Measurements from ENCODE around the gene MRPL23.

MRPL23 gene

DNA sequence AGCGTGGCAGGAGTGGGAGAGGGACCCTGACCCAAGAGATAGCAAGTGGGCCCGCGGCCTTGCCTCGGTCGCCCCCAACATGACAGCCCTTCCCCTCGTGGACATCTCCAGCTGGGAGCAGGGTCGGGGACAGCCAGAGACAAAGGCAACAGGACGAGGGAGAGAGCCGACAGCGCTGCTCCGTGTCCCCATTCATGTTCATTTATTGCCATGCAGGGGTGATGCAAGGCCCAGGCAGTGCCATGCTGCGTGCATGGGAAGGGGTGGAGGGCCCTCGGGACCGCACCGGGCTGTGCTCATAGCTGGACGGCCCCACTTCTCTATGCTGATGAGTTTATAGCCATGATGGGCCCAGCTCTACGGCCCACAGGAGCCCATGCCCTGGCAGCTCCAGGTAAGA, 12.7 kb downstream of the MRPL23 start:
- DNase-seq = no peak

DNA sequence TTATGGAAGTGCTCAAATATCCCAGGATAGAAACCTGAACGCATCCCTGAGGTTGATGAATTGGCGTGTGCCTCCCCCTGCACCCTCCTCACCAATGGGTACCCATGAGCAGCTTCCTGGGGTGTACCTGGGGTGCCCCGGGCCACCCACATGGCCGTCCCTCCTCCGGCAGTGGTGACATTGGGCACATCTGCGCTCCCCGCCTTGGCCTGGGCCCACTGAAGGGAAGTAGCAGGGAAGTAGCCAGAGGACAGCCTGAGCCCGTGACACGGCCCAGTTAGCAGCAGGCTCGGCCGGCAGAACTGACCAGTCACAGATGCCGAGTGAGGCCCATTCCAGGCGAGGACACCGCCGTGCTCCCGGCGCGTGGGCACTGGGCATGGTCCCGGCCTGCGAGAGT, 16.7 kb downstream of the MRPL23 start:
- no peak for DNase-seq

DNA sequence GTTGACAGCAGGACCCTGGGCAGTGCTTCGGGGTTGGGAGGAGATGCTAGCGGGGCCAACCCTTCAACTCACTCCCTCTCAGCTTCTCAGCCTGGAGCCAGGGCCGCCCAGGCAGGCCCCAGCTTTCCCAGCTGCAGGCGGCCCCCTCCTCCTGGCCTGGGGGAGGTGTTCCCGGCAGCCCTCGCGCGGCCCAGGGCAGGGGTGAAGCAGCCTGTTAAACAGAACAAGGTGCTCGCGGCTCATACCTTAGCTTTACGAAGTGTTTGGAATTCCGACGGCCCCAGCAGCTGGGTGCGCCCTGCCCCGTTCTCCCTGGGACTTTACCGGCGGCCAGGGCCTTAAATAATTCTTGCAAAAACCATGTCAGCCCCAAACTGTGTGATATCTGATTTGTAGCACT, 17.2 kb downstream of the MRPL23 start:
- no peak for DNase-seq

DNA sequence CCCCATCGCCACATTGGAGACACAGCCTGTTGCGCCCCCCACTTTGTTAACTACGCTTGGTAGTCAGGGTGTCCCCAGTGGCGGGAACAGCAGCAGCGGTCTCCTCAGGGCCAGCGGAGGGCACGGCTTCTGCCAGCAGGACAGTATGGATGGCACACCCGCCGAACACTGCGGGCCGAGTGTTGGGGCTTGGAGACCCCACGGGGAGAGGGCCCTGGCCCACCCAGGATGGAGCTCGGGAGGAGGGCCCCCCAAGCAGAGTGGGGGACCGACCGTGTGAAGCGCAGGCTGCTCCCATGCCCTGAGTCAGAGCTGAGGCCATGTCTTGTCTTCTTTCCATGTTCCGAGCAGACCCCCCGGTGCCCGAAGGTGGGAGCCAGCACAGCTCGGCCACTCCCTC, 17.8 kb downstream of the MRPL23 start:
- DNase-seq = no peak

DNA sequence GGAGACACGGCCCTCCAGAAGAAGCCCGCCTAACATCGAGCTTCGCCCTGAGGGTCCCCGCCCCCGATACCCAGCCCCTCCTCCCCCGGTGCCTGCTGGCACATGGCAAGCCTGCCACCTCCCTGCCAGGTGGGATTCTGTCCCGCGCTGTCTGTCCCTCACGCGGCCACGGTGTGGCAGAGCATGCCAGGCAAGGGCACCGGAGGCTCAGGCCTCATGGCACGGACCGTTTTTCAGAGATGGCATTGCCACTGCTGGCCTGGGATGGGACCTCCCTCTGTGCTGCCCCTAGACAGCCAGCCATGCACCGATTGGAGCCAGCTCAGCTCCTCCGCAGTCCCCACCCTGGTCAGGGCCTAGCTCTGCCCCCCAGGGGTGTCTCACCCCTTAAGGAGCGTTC, 19.4 kb downstream of the MRPL23 start:
- no peak for DNase-seq

DNA sequence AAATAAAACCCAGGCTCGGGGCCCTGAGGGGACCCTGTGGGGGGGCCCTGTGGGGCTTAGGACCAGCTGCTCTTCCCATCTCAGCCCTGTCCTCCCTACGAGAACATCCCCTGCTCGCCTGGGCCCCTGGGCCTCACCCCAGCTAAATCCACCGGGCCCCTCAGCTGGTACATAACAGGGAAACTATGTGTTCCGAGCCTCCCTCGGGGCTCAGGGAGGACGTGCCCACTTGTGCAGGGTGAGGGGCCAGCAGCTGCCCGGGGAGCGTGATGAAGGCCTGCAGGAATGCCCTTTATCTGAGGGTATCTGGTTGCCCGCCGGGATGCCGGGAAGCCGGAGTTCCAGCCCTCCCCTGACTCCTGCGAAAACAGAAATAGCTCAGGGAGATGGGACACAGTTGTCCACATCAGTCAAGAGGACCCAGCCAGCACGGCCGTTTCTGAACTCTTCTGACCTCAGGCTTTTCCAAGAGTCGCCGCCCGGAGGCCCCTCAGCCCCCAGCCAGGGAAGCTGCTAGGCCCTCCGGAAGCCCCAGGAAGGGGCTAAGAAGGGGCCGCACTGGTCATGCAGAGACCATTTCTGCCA, 20.6 kb downstream of the MRPL23 start:
- no peak for DNase-seq

DNA sequence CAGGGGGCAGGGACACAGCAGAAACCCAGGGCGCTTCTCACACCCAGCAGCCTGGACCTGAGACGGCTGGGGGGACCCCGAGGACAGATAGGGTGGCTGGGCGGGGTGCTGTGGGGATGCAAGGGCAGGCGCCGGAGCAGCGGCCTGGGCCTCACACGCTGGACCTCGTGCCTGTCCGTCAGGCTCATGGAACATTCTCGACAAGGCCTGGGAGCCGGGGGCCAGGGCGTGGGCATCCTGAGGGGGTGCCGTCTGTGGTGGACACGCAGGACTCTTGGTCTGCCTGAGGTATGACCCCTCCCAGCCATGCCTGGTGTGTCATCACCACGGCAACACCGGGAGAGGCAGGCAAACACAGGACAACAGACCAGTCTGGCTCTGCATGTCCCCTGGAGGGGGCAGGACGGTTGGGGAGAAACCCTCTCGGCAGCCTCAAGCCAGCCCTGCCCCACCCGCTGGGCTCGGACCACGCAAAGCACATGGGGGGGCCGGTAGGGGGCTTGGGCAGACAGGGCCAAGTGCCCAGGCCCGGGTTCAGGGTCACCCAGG, 21.4 kb downstream of the MRPL23 start:
- no peak for DNase-seq

DNA sequence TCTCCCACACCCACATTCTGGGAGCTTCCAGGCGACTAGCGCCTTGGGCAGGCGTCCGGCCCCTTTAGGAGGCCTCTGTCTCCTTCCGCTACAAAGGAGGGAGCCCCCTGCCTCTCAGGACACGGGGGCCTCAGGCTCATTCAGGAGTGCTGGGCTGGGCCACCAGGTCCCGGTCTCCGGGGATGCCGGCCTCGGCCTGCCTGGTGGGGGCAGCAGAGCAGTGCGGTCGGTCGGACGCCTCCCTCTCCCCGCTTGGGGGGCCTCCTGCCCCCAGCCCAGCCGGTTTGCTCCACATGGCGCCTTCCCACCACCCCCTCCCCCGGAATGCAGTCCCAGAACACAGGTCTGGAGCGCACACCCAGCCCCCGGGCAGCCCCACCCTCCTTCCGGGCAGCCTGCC, 21.9 kb downstream of the MRPL23 start:
- no peak for DNase-seq

DNA sequence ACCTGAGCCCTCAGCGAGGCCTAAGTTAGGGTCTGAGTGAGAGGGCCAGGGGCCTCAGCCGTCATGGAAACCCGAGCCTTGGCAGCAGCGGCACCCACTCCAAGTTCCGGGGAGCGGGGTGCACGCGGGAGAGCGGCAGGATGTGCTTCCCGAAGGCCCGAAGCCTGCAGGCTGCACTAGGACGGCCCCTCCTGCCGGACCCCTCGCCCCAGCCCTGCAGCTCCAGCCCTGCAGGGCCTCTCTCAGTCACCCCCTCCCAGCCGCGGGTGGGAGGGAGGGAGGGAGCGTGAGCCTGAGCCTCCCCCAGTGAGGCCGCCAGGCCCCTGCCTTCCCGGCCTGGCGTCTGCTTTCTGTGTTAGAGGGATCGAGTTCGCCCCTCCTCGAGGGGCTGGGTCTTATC, 22.6 kb downstream of the MRPL23 start:
- DNase-seq = no peak

DNA sequence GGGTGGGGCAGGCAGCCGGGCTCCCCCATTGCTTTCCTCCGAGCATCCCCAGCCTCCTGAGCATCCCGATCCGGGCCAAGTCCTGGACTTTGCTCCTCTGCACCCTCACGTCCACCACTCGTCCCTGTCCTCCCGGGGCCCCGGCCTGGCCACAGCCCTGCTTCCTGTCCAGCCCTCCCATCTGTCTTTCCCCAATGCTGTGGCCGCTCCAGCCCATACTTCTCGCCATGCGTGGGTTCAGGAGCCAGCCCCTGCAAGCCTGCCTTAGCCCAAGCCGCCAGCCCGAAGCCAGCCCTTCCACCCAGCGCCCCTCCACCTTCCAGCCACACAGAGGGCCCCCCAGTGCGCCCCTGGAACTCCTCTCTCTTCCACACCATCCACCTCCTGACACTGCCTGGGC, 23.8 kb downstream of the MRPL23 start:
- no peak for DNase-seq

DNA sequence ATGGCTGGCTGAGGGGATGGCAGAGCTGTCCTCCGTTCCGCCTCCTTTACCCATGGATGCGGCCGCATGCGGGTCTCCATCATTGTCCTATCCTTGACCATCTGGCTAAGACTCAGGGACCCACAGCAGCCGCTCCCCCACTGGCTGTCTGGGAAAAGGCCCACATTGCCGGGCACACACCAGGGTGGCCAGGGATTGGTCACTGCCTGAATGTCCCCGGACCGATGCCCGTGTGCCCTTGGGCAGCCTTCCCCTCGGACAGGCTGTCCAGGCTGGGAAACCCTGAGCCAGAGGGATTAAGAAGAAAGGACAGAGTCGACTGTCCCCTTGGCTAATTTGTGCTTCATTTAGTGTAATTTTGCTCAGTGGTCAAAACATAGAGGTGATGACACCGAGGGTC, 28.1 kb downstream of the MRPL23 start:
- no peak for DNase-seq

DNA sequence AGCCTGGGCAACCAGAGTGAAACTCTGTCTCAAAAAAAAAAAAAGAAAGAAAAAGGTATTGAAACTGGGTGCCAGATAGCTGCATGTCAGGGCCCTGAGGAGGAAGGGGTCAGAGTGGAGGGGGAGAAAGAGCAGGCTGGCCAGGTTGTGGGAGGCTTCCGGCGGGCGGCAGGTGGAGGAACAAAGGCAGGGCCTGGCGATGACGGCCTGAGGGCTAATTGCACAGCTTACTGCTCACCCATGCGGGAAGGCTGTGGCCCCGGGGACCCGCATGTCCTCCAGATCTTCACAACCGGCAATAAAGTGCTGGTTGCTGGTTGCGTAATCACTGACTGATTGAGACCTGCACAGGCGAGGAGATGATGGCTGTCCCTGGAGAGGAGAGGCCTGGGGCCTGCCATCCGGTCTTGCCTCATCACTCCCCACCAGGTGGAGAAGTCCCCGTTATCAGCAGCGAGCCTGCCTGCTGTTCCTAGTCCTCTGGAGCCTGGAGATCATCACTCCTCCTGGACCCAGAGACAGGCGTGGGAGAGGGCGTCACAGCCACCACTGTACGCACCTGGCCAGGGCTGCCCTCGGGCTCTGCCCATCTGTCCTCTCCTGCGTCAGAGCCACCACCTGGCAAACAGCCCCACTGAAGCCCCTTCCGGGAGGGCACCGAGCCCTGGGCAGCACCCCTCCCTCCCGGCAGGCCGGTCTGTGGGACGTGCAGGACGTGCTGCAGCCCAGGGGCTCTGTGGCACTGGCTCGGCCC, 31.8 kb downstream of the MRPL23 start:
- DNase-seq = no peak

DNA sequence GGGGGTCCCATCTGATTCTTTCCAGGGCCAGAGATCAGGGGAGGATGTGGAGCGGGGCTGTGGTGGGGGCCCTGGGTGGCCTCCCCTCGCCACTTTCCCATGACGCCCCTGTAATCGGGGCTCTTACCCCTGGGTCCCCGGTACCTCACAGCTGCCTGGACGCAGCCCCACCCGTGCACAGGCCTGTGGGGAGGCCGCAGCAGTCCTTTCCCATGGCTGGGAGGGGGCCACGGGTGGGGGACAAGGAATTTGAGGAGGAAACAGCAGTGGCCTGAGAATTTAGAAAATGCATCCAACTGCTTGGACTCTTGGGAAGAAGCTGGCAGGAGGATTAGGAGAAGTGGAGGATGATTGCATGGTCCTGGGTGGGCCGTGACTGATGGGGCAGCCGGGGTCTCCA, 32.5 kb downstream of the MRPL23 start:
- DNase-seq = no peak

DNA sequence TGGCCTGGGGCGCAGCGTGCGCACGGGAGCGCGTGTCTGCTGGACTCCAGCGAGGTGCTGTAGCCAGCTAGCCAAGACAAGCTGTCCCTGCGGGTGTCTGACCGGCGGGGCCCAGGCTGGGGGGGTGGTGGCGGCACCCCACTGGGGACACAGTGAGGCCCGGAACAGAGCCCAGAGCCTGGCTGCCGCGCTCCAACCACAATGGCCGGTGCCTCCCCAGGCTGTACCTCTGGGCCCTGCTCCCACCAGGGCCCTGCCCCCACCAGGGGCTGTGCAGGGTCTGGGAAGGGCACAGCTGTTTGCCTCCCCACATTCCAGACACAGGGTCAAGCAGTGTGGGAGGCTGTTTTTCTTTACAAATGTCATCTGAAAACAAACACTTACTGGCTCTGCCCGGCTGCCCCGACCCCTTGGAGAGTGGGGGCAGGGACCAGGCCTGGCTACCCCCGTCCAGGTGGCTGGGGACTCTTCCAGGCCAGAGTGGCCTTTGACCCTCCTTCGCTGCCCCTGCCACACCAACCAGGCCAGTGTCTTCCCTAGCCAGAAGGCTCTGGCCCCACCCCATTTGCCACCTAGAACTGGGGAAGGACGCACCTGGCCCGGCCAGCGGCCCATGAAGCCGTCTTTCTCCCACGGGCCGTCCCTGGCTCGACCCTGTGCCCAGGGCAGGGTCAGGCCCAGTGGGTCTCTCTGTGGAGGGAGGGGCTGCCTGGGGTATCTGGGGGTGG, 35.9 kb downstream of the MRPL23 start:
- DNase-seq = no peak

DNA sequence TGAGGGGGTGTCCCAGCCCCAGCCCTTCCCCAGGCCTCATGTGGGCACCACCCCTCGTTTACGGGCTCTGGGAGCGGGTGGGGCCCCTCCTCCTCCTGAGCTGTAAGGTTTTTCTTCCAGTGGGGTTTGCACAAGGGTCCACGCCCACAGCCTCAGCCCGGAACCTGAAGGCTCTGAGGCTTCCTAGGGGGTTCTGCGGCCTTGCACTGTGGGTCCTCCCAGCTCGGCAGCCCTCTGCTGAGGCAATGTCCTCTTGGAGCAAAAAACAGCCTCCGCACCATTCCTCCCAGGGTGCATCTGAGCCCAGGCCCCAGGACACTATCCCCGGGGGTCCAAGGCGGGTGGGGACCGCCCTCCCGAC, 36.4 kb downstream of the MRPL23 start:
- no peak for DNase-seq

DNA sequence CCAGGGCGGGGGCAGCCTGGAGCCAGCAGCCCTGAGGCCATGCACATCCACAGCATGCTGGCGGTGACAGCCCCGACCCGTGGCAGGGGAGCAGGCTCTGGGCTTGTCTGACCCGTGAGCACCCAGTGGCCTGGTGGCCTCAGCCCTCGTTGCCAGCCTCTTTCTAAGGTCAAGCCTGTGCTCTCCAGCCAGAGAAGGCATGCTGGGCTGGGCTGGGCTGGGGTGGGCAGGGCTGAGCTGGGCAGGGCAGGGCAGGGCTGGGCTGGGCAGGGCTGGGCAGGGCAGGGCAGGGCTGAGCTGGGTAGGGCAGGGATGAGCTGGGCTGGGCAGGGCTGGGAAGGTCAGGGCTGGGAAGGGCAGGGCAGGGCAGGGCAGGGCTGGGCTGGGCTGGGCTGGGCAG, 39.9 kb downstream of the MRPL23 start:
- no peak for DNase-seq

DNA sequence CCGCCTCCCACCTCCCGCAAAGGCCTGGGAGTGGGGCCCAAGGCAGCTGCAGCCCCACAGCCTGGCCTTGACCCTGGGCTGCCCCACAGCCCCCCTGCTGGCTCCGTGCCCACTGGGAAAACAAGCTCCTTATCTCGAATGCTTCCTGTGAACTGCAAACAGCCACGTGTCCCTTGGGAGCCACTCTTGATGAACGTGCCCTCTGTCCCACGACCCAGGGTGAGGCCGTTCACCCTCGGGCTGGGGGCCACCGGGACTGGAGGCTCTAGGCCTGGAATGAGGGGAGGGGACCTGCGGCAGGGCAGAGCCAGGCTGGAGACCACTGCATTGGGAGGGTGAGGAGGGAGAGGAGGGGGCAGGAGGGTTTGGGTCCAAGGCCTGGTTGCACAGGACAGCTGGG, 41.0 kb downstream of the MRPL23 start:
- DNase-seq = no peak

DNA sequence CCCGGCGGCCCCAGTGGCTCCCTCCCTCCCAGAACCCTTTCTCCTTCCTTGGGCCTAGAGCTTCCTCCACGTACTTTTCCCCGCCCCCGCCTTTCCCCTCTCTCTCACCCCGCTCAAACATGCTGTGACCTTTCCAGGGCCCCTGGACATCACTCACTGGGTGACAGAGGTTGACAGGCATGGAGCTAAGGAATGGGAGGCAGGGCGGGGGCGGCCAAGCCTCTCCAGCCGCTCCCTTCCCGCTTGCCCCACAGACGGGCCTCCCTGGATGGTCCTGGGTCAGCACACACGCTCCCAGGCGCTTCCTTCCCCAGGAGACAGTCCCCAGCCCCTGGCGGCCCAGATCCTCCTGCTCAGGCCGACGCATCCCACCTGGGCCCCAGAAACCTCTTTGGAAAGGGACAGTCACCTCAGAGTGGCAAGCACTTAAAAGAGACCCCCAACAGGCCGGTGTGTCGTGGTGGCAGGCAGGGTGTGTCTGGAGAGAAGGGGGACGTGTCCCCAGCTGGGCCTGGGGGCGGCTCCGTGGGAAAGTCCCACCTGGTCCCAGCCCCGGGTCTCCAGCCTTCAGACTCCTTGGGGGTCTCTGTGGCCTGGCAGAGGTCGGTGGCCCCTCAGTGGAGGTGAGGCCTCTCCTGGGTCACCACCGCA, 41.7 kb downstream of the MRPL23 start:
- DNase-seq = no peak

DNA sequence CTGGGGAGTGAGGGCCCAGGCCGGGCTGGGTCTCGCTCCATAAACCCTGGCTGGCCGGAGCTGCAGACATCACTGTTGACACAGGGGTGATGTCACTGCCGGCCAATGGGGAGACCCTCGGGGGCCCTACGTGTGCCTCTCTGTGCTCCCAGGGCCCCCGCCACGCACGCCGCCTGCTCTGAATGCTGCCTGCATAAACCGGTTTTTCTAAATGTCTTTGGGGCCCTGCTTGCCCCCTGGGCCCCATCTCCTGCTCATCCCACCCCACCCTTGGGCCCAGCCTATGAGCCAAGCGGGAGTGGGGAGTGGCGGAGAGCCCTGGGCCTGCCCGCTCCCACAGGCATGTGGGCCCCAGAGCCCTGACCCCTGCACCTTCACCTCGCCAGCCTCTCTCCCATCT, 42.8 kb downstream of the MRPL23 start:
- DNase-seq = no peak

DNA sequence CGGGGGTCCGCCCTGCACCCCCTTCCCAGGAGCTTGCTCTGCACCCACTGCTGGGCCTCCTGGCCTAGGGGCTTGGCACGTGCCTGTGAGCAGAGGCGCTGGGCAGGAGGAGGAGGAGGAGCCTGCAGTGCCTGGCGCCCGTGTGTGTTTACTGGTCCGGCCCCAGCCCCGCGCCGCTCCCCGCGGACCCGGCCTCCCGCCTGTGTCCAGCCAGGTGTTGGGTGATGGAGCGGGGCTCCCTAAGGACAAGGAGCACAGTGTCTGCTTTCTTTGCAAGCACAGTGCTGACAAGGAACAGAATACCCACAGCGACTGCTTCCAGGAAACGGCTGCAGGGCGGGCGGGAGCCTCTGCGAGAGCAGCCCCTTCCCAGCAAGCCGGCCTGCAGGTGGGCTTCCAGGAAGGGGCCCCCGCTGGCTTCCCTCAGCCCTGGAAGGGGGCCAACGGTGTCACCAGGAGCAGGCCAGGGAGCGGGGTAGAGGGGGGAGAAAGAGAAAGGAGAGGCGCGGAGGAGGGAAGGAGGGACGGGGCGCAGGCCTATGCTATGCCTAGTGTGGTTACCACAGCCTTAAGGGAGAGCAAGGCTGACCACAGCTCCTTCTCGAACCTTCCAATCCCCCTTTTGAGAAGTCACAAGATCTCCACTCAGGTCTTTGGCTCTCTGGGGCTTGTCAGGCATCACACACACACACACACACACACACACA, 43.9 kb downstream of the MRPL23 start:
- DNase-seq = no peak

DNA sequence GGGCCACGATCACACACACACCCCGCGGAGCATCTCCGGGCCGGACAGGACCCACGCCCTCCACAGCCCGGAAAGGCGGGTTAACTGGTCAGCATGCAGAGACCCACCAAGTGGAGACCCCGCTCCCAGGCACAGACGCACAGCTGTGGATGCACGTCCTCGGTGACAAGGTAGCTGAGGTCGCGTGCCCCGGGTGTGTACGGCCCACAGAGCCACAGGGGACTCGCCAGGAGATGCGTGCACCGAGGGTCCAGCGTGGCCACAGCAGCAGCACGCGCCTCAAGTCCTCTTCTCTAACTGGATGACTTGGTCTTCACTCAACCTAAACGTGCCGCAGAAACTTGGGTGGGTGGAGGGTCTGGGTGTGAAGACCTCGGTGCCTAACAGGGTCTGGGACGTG, 45.0 kb downstream of the MRPL23 start:
- DNase-seq = no peak

DNA sequence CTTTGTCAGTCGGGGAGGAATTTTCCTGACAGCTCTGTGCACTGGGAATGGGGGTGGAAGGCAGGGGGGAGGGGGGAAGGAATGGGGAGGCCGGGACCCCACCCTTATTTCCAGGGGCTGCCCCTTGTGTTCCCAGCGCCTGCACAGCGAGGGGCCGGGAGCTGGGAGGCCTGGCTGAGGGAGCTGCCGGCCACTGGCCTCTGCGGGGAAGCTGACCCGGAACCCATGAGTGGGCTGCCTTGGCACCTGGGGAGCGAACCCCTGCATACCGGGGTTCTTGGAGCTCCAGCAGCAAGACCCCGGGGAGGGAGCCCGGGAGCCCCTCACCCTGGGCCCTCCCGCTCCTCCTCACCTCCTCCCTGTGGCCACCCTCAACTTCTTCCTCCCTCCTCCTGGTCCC, 47.0 kb downstream of the MRPL23 start:
- no peak for DNase-seq

DNA sequence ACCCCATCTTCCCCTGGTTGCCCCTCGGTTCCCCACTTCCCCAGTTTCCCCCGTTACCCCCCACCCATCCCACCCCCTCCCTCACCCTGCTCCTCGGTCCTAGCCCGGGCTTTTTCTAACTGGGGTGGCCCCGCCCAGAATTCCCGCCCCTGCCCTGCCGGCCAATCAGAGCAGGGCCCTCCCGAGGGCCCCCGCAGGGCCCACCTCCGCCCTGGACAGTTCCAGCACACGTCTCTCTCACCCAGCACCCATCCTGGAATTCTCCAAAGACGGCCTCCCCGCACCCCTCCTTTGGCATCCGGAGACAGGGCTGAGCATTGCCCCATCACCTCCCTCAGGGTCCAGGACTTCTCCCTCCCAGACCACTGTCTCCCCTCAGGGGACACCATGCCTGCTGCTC, 50.6 kb downstream of the MRPL23 start, which contains the start of gene H19:
H19 (minus strand) TSS at position 88 of the 400 bp plus-strand sequence.
- no peak for DNase-seq

All from KG1 (cell line).